Chondrocyte (in vitro differentiated cells): ENCODE measurements around the gene KIAA0825. TPM values are rescaled to one million over a fixed set of nuclear protein-coding genes. Genes with fewer than 3 reads are reported as not detected.
A peak's percentile ranks its signal among the peaks of the same experiment; 100 is the strongest.

Source experiments
- DNase-seq: peaks from one replicate; pipeline ENCODE4 v3.0.0; 2021; ENCODE audit warnings: mixed read lengths, low spot score
- H3K27ac Mint-ChIP-seq: one replicate; pipeline ENCODE4 v1.8.0; 2021; ENCODE audit warnings: mild to moderate bottlenecking, moderate library complexity, mixed read lengths; ENCODE audit not compliant: unreplicated experiment
- H3K27me3 Mint-ChIP-seq: 2 replicates; pipeline ENCODE4 v1.8.0; 2021; ENCODE audit warnings: low read depth, mixed read lengths
- H3K36me3 Mint-ChIP-seq: 2 replicates; pipeline ENCODE4 v1.8.0; 2021; ENCODE audit warnings: low read depth, mixed read lengths
- H3K4me1 Mint-ChIP-seq: 2 replicates; pipeline ENCODE4 v1.8.0; 2021; ENCODE audit warnings: low read depth, mild to moderate bottlenecking, mixed read lengths
- H3K4me3 Mint-ChIP-seq: one replicate; pipeline ENCODE4 v1.8.0; 2021; ENCODE audit warnings: mild to moderate bottlenecking, moderate library complexity, mixed read lengths; ENCODE audit not compliant: unreplicated experiment
- H3K9me3 Mint-ChIP-seq: 2 replicates; pipeline ENCODE4 v1.8.0; 2021; ENCODE audit warnings: low read depth, mixed read lengths
- CTCF ChIP-seq: fragments of 200-600 bp; sonication (generic); IDR thresholded peaks from 2 replicates; pipeline ENCODE4 v1.5.0; 2021; ENCODE audit warnings: antibody characterized with exemption, mild to moderate bottlenecking, moderate library complexity
- total RNA-seq: library from RNA; stranded (reverse); gene quantifications from 3 replicates; pipeline ENCODE4 v1.2.1, GENCODE V29; 2021

KIAA0825 gene
- total RNA-seq, 1 donor from 2014 or later: 3.4 TPM

GRCh38 chr5:94168151-94168550, 450.3 kb downstream of the KIAA0825 start:
- no peak for TF ChIP-seq CTCF
- Mint-ChIP-seq H3K4me1 (no peaks in the 10 kb centered on the region), H3K4me3 (no peak overlapping the region), H3K27me3 (no peaks in the 10 kb centered on the region), H3K36me3 (peaks cover 2% of the 10 kb centered on the region), H3K9me3 (peaks cover 8% of the 10 kb centered on the region), H3K27ac (no peak overlapping the region)
- no peak for DNase-seq

DNA sequence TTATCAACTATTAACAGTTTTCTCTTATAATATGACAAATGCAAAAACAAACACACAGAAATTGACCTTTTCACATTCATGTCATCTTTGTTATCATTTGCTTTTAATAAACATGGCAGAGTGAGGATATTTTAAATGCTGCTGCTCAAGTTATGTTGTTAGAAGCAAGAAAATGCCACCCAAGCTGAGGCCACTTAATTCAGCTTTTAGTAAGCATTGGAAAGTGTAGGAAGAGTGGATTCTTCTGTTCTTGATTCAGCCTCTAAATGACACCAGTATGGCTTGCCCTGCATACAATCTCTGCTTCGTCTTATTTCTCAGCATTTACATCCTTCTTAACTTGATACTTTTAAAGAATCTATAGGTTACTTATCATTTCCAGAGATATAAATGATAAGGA, 456.6 kb downstream of the KIAA0825 start:
- no peak for DNase-seq
- Mint-ChIP-seq H3K4me3 (no peak overlapping the region), H3K4me1 (no peaks in the 10 kb centered on the region), H3K27me3 (no peaks in the 10 kb centered on the region), H3K27ac (no peak overlapping the region), H3K9me3 (peaks cover 8% of the 10 kb centered on the region), H3K36me3 (peaks cover 2% of the 10 kb centered on the region)
- TF ChIP-seq CTCF: no peak

- H3K4me1 Mint-ChIP-seq: no peaks in the 10 kb centered on the region
- no peak overlapping the region for H3K27ac Mint-ChIP-seq
- no peak for DNase-seq
- no peak overlapping the region for H3K4me3 Mint-ChIP-seq
- no peaks in the 10 kb centered on the region for H3K27me3 Mint-ChIP-seq
- no peaks in the 10 kb centered on the region for H3K36me3 Mint-ChIP-seq
- H3K9me3 Mint-ChIP-seq: peaks cover 3% of the 10 kb centered on the region
- TF ChIP-seq CTCF: peak; percentile 36
These were observed 459.3 kb downstream of the KIAA0825 start for GRCh38 chr5:94159144-94159543.

DNA sequence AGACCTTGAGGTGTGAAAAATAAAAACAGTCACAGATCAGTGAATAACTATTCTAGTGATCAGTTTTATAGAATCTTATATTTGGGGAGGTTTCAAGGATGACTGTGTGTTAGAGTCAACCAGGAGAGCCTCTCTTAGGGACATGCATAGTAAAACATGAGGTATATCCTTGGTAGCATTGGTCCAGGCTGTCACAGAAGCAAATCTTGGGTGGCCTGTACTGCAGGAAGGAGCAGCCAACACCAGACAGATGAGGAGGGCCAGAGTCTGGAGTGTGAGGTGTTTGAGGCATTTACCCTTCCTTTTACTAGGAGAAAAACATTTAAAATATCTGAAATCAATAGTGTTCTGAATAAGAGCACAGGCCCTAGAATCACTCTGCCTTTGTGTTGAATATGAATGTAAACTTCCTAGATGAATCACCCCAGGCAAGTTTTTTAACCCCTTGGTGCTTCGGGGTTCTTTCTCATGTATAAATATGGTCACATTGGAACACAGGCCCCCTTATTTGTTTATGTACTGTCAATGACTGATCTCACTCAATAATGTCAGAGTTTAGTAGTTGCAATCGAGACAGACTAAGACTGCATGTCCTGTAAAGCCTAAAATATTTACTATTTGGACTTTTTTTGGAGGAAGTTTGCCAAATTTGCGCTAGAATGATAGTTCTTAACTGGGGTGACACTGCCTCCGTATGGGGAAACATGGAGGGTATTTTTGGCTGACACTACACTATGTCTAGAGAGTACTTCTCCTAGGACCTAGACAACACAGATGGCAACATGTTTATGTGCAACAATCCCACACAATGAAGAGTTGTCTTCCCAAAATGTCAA, 460.5 kb downstream of the KIAA0825 start:
- no peak overlapping the region for H3K27ac Mint-ChIP-seq
- no peak for DNase-seq
- H3K36me3 Mint-ChIP-seq: no peaks in the 10 kb centered on the region
- no peak overlapping the region for H3K4me3 Mint-ChIP-seq
- TF ChIP-seq CTCF: no peak
- H3K4me1 Mint-ChIP-seq: peaks cover 4% of the 10 kb centered on the region
- H3K27me3 Mint-ChIP-seq: no peaks in the 10 kb centered on the region
- no peaks in the 10 kb centered on the region for H3K9me3 Mint-ChIP-seq

GRCh38 chr5:94154672-94155071, 463.7 kb downstream of the KIAA0825 start:
- H3K27ac Mint-ChIP-seq: no peak overlapping the region
- H3K4me1 Mint-ChIP-seq: peaks cover 4% of the 10 kb centered on the region
- H3K27me3 Mint-ChIP-seq: no peaks in the 10 kb centered on the region
- no peaks in the 10 kb centered on the region for H3K36me3 Mint-ChIP-seq
- TF ChIP-seq CTCF: no peak
- H3K9me3 Mint-ChIP-seq: no peaks in the 10 kb centered on the region
- H3K4me3 Mint-ChIP-seq: no peak overlapping the region
- no peak for DNase-seq
